Astrocyte of the spinal cord (primary cell): ENCODE measurements around the gene GPX3.

ENCODE experiments used
- DNase-seq: peaks from one replicate; pipeline ENCODE4 v3.0.0; 2011; ENCODE audit warnings: low read depth, low spot score
- H3K4me3 ChIP-seq: 2 replicates; pipeline ENCODE4 v1.5.1; 2011; ENCODE audit warnings: low read depth, mild to moderate bottlenecking, low read length, moderate library complexity
- CTCF ChIP-seq: IDR thresholded peaks from 2 replicates; pipeline ENCODE4 v1.5.1; 2012; ENCODE audit warnings: low read depth, mild to moderate bottlenecking, low read length, inconsistent platforms
- in situ Hi-C: cut with HindIII; loops from 2 replicates; pipeline ENCODE4 v1.10.0; 2017; ENCODE audit warnings: low sequenced_read_pairs

Gene GPX3

GRCh38 chr5:150993826-150994412 is 26.5 kb upstream of the GPX3 start:
- TF ChIP-seq CTCF, result no peak
- DNase-seq, result no peak
- no peak overlapping the region for H3K4me3 ChIP-seq
- in situ Hi-C loops, result no loop called here

- no peak for TF ChIP-seq CTCF
- in situ Hi-C loops, result no loop called here
- DNase-seq, result peak; percentile 25
- no peak overlapping the region for H3K4me3 ChIP-seq
These were observed 20.5 kb upstream of the GPX3 start for GRCh38 chr5:150999704-151000442.

GRCh38 chr5:151001436-151001835 is 19.0 kb upstream of the GPX3 start:
- no peak overlapping the region for H3K4me3 ChIP-seq
- in situ Hi-C loops, result no loop called here
- no peak for TF ChIP-seq CTCF
- no peak for DNase-seq

- peak; percentile 37 for DNase-seq
- TF ChIP-seq CTCF, result peak; percentile 24
- in situ Hi-C loops, result no loop called here
- no peak overlapping the region for H3K4me3 ChIP-seq
These were observed 18.1 kb upstream of the GPX3 start for GRCh38 chr5:151002250-151002649.

- in situ Hi-C loops, result no loop called here
These were observed 17.5 kb upstream of the GPX3 start for GRCh38 chr5:151002681-151003502.

GRCh38 chr5:151003503-151003860 is 16.9 kb upstream of the GPX3 start:
- DNase-seq, result no peak
- no peak overlapping the region for H3K4me3 ChIP-seq
- in situ Hi-C loops, result no loop called here
- TF ChIP-seq CTCF, result no peak

More at GRCh38 chr5:151002681-151003502, 17.5 kb upstream of the GPX3 start:
- no peak overlapping the region for H3K4me3 ChIP-seq
- no peak for DNase-seq
- TF ChIP-seq CTCF, result no peak
